Endothelial cell (in vitro differentiated cells): Measurements from ENCODE around the gene DHX9. TPM values are rescaled to one million over a fixed set of nuclear protein-coding genes. Genes with fewer than 3 reads are reported as not detected.
A peak's percentile ranks its signal among the peaks of the same experiment; 100 is the strongest.

Source experiments
- DNase-seq: peaks from one replicate; pipeline ENCODE4 v3.0.0; 2021; ENCODE audit warnings: low spot score
- H3K27ac Mint-ChIP-seq: one replicate; pipeline ENCODE4 v1.8.0; 2021; ENCODE audit warnings: mixed read lengths, inconsistent platforms; ENCODE audit not compliant: unreplicated experiment
- H3K27me3 Mint-ChIP-seq: one replicate; pipeline ENCODE4 v1.8.0; 2021; ENCODE audit warnings: mild to moderate bottlenecking, moderate library complexity, mixed read lengths, inconsistent platforms; ENCODE audit not compliant: unreplicated experiment
- H3K36me3 Mint-ChIP-seq: one replicate; pipeline ENCODE4 v1.8.0; 2021; ENCODE audit warnings: mild to moderate bottlenecking, low read depth, mixed read lengths, inconsistent platforms; ENCODE audit not compliant: unreplicated experiment
- H3K4me1 Mint-ChIP-seq: one replicate; pipeline ENCODE4 v1.8.0; 2021; ENCODE audit warnings: mild to moderate bottlenecking, mixed read lengths, inconsistent platforms; ENCODE audit not compliant: unreplicated experiment
- H3K4me3 Mint-ChIP-seq: one replicate; pipeline ENCODE4 v1.8.0; 2021; ENCODE audit warnings: mild to moderate bottlenecking, mixed read lengths, inconsistent platforms; ENCODE audit not compliant: unreplicated experiment
- H3K9me3 Mint-ChIP-seq: one replicate; pipeline ENCODE4 v1.8.0; 2021; ENCODE audit warnings: mixed read lengths, inconsistent platforms; ENCODE audit not compliant: unreplicated experiment
- total RNA-seq: library from RNA; stranded (reverse); fragmentation: NEBNext Ultra II Directional; extraction: Animal tissue kit (Norgen Biotek cat#: 25700); gene quantifications from one replicate; pipeline ENCODE4 v1.2.1, GENCODE V29; 2021; ENCODE audit not compliant: unreplicated experiment
- TF ChIP-seq, protein P1 (sequence below): fragments of 200-600 bp; sonication (generic); IDR thresholded peaks from one replicate; pipeline ENCODE4 v1.5.0; 2021; ENCODE audit warnings: antibody characterized with exemption; ENCODE audit not compliant: unreplicated experiment

The DHX9 gene
- total RNA-seq, 1 donor from 2014 or later: 182 TPM

DNA sequence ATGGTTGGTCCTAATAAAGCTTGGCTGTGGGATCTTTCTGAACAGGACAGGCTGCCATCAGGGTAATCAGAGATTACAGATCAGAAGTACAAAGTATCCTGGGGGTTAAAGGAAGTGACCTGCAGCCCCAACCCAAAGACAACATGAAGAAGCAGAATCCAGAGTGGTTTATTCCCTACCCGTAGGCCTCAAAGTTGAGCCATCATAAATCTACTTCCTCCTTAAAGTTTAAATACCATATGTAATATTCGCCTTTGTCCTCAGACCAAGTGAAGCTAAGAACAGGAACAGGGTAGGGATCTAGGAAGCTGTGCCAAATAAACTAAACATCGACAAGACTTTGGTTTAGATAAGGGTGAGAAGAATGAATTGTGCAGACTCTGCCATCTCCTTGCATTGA lies 15.9 kb upstream of the DHX9 start:
- no peak overlapping the region for H3K27ac Mint-ChIP-seq
- no peak overlapping the region for H3K4me3 Mint-ChIP-seq
- TF ChIP-seq, protein P1, sequence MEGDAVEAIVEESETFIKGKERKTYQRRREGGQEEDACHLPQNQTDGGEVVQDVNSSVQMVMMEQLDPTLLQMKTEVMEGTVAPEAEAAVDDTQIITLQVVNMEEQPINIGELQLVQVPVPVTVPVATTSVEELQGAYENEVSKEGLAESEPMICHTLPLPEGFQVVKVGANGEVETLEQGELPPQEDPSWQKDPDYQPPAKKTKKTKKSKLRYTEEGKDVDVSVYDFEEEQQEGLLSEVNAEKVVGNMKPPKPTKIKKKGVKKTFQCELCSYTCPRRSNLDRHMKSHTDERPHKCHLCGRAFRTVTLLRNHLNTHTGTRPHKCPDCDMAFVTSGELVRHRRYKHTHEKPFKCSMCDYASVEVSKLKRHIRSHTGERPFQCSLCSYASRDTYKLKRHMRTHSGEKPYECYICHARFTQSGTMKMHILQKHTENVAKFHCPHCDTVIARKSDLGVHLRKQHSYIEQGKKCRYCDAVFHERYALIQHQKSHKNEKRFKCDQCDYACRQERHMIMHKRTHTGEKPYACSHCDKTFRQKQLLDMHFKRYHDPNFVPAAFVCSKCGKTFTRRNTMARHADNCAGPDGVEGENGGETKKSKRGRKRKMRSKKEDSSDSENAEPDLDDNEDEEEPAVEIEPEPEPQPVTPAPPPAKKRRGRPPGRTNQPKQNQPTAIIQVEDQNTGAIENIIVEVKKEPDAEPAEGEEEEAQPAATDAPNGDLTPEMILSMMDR: no peak
- no peak for DNase-seq
- peaks cover 3% of the 10 kb centered on the region for H3K36me3 Mint-ChIP-seq
- H3K27me3 Mint-ChIP-seq: peaks cover 2% of the 10 kb centered on the region
- H3K4me1 Mint-ChIP-seq: peaks cover 13% of the 10 kb centered on the region
- H3K9me3 Mint-ChIP-seq: no peaks in the 10 kb centered on the region

DNA sequence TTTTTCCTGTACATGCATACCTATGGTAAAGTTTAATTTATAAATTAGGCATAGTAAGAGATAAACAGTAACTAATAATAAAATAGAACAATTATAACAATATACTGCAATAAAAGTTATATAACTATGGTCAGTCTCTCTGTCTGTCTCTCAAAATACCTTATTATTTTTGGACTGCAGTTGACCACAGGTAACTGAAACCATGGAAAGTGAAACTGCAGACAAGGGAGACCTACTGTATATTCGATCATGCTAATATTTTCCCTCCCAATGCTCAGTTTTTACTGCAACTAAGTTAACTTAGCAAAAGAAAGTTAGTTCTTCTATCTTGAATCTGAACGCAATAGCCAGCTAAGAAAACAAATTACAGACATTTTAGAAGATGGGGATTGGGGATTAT lies 12.3 kb upstream of the DHX9 start:
- TF ChIP-seq, protein P1: no peak
- Mint-ChIP-seq H3K27me3 (peaks cover 2% of the 10 kb centered on the region), H3K9me3 (no peaks in the 10 kb centered on the region), H3K36me3 (no peaks in the 10 kb centered on the region), H3K4me3 (no peak overlapping the region), H3K4me1 (peaks cover 23% of the 10 kb centered on the region), H3K27ac (no peak overlapping the region)
- no peak for DNase-seq

DNA sequence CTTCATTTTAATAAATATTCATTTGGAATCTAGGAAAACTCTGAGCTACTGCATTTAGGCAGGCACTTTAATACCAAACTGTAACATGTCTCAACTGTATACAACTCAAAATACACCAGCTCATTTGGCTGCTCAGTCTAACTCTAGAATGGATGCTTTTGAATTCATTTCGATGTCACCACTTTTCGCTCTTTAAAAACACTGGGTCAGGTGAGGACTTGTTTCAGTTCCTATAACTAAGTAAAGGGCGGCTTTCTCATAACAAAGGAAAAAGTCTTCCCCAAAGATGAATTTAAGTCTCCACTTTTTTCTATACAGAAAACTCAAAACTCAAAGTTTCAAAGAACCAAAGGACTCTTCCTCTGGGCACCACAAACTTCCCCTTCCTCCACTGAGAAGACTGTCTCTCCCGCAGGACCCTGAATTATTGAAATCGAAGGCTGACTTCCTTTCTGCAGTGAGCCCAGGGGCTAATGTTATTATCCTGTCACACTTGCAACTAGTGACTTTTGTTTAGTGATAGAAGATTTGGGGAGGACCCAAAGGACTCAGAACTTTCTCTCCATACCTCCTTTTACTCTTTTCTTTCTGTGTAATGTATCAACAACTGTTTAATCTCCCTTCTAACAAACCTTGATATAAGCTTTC lies 9.7 kb upstream of the DHX9 start:
- H3K4me3 Mint-ChIP-seq: no peak overlapping the region
- TF ChIP-seq, protein P1: no peak
- H3K27me3 Mint-ChIP-seq: no peaks in the 10 kb centered on the region
- H3K36me3 Mint-ChIP-seq: no peaks in the 10 kb centered on the region
- H3K9me3 Mint-ChIP-seq: no peaks in the 10 kb centered on the region
- peak overlapping the region; percentile 6 for H3K27ac Mint-ChIP-seq
- peaks cover 12% of the 10 kb centered on the region for H3K4me1 Mint-ChIP-seq
- DNase-seq: no peak

DNA sequence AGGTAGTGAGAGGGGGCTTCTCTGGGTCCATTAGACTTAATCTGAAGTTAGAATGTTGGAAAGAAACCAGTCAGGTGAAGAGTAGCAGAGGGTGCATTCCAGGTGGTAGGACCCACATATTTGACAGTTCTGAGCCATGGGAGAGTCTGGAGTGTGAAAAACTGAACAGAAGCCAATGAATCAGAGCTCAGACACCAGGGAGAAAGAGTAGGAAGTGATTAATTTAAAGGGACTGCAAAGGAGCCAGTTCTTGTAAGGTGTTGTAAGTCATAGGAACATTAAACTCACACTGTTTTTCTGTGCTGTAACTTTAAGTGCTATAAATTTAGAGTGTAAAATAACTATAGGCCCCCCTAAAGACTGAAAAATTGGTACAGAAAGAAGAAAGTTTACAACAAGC lies 5.9 kb upstream of the DHX9 start:
- H3K27ac Mint-ChIP-seq: no peak overlapping the region
- DNase-seq: no peak
- H3K27me3 Mint-ChIP-seq: peaks cover 1% of the 10 kb centered on the region
- no peaks in the 10 kb centered on the region for H3K36me3 Mint-ChIP-seq
- H3K4me3 Mint-ChIP-seq: no peak overlapping the region
- no peaks in the 10 kb centered on the region for H3K9me3 Mint-ChIP-seq
- TF ChIP-seq, protein P1: no peak
- H3K4me1 Mint-ChIP-seq: peaks cover 18% of the 10 kb centered on the region

DNA sequence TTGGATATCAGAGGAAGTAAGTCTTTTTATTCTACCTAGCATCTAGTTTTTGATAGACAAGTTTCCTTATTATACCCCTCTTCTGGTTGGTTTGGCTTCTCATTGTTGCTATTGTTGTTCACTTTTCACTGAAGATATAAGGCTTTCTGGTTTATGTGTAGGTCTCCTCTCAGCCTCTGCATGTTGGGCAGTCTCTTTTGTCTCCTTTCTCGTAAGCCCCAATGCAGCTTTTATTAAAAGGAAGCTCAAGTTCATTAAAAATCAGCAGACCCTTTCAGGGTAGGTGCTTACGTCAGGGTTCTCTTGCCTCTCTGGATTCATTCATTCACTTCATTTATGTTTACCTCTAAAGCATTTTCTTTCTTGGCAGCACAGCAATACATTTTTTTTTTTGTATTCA lies 4.8 kb upstream of the DHX9 start:
- H3K4me3 Mint-ChIP-seq: no peak overlapping the region
- H3K27ac Mint-ChIP-seq: no peak overlapping the region
- TF ChIP-seq, protein P1: no peak
- H3K36me3 Mint-ChIP-seq: peaks cover 4% of the 10 kb centered on the region
- no peak for DNase-seq
- H3K9me3 Mint-ChIP-seq: no peaks in the 10 kb centered on the region
- peaks cover 21% of the 10 kb centered on the region for H3K4me1 Mint-ChIP-seq
- peaks cover 1% of the 10 kb centered on the region for H3K27me3 Mint-ChIP-seq
